NCI-H345 treated with DMSO at 0.1 percent for 48 hours (cell line): Measurements from ENCODE around the gene OSBPL2.

ENCODE experiments used
- DNase-seq: peaks from one replicate; lab custom pipeline; 2025; ENCODE audit not compliant: unreplicated experiment; lab: John Stamatoyannopoulos, UW

The OSBPL2 gene

GRCh38 chr20:62321975-62322374 is 83.7 kb downstream of the OSBPL2 start:
- DNase-seq = no peak

GRCh38 chr20:62322492-62323041 is 84.2 kb downstream of the OSBPL2 start:
- no peak for DNase-seq

GRCh38 chr20:62323146-62323979 is 85.0 kb downstream of the OSBPL2 start:
- no peak for DNase-seq

GRCh38 chr20:62323980-62324906 is 85.9 kb downstream of the OSBPL2 start:
- no peak for DNase-seq

- DNase-seq = no peak
Observed at GRCh38 chr20:62325172-62325905, 87.0 kb downstream of the OSBPL2 start.

- DNase-seq = no peak
Observed at GRCh38 chr20:62326559-62326958, 88.2 kb downstream of the OSBPL2 start.

- DNase-seq = no peak
Observed at GRCh38 chr20:62326959-62327725, 88.8 kb downstream of the OSBPL2 start.

GRCh38 chr20:62327726-62328495 is 89.6 kb downstream of the OSBPL2 start:
- no peak for DNase-seq

GRCh38 chr20:62328684-62329388 is 90.5 kb downstream of the OSBPL2 start:
- DNase-seq = no peak

- no peak for DNase-seq
Observed at GRCh38 chr20:62329389-62330377, 91.4 kb downstream of the OSBPL2 start.

GRCh38 chr20:62330576-62331317 is 92.4 kb downstream of the OSBPL2 start:
- no peak for DNase-seq

- no peak for DNase-seq
Observed at GRCh38 chr20:62331347-62331746, 93.0 kb downstream of the OSBPL2 start.

GRCh38 chr20:62332421-62332820 is 94.1 kb downstream of the OSBPL2 start:
- no peak for DNase-seq

GRCh38 chr20:62332989-62333819 is 94.9 kb downstream of the OSBPL2 start:
- no peak for DNase-seq

GRCh38 chr20:62333820-62334595 is 95.7 kb downstream of the OSBPL2 start:
- no peak for DNase-seq
